ENCODE measurements around the gene TTN.
A peak's percentile ranks its signal among the peaks of the same experiment; 100 is the strongest.
"Not testable (repeated sequence)": the region's sequence is repeated elsewhere in the genome, so short reads cannot be mapped to it uniquely, and the experiment has no call there.

The TTN gene

DNA sequence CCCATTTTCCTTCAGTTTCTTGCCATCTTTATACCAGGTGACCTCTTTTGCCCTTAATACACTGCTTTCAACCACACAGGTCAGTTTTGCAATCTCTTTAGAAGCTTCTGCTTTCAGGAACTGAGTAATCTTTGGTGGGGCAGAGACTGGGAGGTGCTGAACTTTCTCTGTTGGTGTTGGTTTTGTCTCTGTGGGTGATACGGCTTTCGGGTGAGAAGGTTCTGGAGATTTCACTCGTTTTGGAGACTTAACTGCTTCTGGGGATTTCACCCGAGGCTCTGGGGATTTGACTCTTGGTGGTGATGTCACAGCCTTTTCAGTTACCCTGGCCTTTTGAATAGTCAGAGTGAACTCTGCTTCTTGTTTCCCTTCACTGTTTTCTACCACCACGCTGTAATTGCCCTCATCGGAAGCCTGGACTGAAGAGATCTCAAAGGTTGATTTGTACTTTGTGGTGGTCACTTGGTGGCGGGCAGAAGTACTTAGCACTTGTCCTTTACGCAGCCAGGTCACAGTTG, 276.5 kb downstream of the TTN start:
- no peak for DNase-seq (ENCODE audit: low spot score)

DNA sequence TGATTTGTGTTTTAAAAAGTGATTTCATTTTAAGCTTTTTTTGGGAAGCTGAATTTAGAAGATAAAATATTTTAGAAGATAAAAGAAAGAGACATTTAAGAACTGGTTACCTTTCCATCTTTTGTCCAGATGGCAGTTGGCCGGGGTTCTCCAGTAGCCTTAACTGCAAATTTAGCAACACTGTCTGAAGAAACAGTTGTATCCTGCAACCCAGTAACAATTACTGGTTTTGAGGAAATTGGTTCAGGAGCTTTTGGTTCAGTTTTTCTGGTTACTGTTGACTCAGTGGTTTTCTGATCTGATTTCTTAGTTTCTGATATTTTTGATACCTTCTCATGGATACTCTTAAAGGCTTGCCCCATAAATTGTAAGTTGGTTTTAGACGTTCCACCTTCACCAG, 277.1 kb downstream of the TTN start:
- DNase-seq (ENCODE audit: low spot score) = no peak

DNA sequence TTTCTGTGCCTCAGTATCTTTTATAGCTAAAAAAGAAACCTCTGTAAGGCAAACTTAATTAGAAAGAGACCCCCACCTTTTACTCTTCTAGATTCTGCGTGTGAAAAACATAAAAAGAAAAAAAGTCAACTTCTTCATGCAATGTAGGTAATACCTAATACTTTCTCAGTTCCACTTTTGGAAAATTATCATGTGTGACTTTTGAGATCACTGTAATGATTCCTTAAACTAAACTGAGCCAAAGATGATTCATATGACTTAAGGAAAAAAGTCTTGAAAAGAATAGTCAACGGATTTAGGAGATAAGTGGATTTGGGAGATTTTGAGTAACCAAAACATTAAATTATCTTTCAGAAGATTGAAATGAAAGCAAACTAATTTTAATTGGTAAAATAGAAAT, 278.0 kb downstream of the TTN start:
- no peak for DNase-seq (ENCODE audit: low spot score)

DNA sequence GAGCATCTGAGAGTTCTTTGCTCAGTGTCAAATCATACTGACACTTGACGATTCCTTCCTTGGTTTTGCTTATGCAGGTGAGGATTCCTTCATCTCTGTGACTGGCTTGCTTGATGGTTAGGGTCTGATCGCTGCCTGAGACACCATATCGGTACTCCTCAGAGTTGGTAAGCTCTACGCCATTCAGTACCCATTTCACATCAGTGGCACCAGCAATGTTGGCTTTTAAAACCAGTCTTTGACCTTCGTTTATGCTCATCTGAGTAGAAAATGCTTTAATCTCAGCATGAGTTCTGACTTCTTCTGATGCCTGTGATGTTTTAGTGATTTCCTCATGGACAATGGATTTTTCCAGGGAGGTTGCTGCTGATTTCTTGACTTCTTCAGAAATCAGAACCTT, 278.6 kb downstream of the TTN start:
- no peak for DNase-seq (ENCODE audit: low spot score)

DNA sequence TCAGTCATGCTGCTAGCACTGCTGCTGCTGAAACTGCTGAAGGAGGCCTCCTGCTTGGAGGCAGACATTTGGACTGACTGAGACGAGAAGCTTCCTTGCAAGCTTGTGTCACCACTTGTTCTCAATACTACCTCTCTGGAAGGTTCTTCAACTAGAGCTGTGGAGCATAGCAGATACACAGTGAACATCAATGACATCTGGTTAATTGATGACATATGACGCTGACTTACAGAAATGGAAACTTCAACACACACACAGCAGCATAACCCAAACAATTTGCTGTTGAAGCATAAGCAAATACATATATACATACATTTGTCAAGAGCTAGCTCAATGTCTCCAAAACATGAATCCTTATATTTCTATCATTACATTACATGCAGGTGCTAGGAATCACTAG, 279.6 kb downstream of the TTN start:
- no peak for DNase-seq (ENCODE audit: low spot score)

DNA sequence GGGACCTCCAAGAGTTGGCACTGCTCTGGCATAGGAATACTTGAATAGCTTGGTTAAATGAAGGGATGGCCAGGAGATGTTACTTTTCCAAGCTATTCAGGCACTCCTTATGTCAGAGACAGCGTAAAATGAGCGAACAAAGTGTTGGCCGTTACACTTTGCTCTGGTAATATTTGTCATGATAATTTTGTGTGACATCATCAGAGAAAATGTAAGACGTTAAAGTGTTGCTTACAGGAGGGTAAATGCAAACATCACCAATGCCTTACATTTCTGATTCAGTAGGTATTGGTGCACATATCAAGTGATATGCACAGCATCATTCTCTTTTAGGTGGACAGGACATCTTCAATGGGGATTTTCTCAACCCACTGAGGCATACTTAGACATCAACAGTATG, 281.0 kb downstream of the TTN start:
- DNase-seq (ENCODE audit: low spot score) = no peak

DNA sequence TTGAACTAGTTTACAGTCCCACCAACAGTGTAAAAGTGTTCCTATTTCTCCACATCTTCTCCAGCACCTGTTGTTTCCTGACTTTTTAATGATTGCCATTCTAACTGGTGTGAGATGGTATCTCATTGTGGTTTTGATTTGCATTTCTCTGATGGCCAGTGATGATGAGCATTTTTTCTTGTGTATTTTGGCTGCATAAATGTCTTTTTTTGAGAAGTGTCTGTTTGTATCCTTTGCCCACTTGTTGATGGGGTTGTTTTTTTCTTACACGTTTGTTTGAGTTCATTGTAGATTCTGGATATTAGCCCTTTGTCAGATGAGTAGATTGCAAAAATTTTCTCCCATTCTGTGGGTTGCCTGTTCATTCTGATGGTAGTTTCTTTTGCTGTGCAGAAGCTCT, 281.8 kb downstream of the TTN start:
- not testable (repeated sequence) for DNase-seq (ENCODE audit: low spot score)

DNA sequence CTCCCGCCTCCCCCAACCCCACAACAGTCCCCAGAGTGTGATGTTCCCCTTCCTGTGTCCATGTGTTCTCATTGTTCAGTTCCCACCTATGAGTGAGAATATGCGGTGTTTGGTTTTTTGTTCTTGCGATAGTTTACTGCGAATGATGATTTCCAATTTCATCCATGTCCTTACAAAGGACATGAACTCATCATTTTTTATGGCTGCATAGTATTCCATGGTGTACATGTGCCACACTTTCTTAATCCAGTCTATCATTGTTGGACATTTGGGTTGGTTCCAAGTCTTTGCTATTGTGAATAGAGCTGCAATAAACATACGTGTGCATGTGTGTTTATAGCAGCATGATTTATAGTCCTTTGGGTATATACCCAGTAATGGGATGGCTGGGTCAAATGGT, 282.2 kb downstream of the TTN start:
- not testable (repeated sequence) for DNase-seq (ENCODE audit: low spot score)

DNA sequence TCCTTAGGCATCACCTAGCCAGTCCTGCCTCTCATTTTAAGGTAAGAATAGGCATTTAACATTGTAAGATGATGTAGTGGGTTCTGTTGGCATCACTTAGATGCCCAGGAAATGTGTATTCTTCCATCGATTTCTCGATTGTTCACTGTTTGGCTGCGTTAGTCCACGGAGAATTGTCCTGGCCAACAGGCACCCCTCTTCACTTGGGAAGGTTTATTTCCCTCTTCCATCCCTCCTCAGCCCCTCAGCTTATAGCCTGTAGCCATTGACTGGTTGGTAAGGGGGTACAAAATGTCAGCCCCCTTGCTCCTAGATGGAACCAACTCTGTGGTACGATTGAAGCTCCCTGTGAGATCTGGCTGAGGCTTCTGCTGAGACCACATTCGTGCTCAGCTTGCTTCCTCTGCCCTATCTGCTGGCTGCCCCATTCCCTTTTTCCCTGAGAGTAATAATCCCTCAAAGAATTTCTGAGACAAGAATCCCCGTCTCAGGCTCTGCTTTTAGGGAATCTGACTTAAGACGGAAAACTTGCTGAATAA, 283.6 kb downstream of the TTN start:
- DNase-seq (ENCODE audit: low spot score) = no peak

DNA sequence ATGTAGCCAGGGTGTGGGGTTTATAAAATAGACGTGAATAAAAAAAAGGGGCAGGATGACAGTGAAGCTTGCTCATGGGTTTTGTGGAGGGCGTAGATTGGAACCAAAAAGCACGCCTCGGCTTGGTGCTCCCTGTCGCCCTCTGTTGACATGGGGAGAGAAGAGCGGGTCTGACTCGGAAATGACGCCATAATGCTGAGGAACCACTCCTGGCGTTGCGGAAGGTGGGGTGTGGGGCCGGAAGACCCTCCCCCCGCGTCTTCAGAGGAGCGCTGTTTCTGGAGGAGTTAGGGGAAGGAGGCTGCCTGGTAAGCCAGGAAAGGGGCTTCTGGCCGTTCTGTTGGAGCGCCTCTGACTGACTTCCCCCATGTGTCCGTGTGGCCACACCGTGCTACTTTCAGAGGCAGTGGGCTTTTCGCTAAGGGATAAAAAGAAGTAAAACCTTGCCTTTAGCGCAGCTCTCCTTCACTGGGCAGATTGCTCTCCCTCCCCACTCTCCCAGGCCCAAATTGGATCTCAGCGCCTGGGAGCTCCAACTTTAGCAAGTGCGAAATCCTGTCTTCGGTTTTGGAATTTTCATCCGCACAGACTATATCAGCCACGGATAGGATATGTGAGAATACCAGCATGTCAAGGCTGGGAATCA, 284.1 kb downstream of the TTN start:
- peak; percentile 67 for DNase-seq (ENCODE audit: low spot score)

DNA sequence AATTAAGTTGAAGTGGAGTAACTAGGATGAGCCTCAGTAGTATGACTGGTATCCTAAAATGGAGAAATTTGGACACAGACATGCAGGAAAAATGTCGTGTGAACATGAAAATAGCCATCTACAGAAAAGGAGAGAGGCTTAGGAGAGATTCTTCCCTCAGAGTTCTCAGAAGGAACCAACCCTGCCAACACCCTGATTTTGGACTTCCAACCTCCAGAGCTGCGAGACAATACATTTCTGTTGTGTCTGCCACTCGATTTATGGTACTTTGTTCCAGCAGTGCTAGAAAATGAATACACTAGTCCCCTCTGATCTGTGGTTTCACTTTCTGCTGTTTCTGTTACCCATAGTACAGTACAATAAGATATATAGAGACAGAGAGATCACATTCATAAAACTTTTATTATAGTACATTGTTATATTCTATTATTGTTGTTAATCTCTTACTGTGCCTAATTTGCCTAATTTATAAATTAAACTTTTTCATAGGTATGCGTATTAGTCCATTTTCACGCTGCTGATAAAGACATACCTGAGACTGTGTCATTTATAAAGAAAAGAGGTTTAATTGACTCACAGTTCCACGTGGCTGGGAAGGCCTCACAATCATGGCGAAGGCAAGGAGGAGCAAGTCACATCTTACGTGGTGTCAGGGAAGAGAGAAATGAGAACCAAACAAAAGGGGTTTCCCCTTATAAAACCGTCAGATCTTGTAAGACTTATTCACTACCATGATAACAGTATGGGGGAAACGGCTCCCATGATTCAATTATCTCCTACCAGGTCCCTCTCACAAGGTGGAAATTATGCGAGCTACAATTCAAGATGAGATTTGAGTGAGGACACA, 285.7 kb downstream of the TTN start:
- no peak for DNase-seq (ENCODE audit: low spot score)

DNA sequence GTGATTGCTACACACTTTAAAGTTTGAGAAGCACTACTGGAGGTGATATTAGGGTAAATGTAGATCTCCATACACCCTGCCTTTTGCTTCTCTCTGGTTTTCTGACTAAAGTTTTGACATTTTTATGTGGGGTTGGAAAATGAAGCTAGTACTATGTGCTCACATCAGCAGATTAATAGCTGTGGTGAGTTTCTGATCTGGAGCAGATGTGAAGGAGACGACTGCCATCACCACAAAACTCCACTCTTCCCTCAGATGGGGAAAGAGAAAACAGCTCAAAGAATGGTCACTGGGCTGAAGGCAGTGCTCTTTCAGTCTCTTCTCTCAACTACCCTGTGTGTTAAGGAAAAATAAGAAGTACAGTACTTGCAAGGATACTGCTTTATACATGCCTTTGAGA, 289.7 kb downstream of the TTN start:
- no peak for DNase-seq (ENCODE audit: low spot score)

DNA sequence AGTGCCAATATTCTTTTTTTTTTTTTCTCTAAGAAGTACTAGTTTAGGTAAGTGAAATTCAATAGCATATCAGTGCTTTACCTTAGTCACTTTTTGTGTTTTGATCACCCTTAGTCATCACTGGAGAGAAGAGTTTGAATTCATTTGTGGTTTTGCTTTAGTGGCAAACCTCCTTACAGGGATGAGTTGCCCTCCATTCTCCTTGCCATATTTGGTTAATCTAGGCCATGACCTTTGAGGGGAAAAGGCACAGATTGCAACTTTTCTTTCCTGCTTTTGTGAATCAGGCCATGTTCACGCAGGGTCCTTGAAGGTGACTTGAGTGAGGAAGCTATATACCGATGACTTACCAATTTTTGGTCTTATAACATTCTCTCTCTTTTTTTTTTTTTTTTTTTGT, 292.6 kb downstream of the TTN start:
- no peak for DNase-seq (ENCODE audit: low spot score)

DNA sequence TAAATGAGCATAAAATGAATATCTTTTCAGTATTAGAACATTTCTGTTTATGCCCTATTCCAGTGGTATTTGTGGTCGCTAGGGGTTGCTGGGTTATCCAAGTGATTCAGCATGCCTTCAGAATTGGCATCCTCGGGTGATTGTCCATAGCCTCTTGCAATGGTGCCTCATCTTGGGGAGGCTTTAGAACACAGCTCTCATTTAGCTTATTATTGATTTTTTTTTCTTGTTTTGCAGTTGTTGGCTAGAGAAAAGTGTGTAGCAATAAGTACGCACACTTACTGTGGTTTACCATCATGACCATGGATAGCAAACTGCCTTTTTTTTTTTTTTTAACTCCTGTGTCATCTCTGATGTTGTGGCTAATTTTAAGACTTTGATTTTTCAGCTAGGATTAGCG, 293.3 kb downstream of the TTN start:
- DNase-seq (ENCODE audit: low spot score) = no peak

DNA sequence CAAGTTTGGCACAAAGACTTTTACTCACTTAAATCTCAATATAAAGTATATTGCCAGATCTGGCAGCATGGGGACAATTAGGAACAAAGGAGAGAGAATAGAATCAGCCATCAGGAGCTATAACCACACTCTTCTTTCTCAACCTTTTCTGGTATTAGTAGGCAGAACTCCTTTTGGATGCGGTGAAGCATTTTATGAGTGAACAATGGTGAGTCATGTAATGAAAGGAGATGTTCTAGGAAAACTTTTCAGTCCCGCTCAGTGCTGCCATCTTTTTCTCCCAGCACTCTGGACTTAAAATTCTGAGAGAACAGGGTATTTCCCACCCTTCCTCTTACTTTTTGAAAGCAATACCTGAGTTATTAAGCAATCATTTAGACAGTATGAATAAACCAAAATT, 294.7 kb downstream of the TTN start:
- no peak for DNase-seq (ENCODE audit: low spot score)

DNA sequence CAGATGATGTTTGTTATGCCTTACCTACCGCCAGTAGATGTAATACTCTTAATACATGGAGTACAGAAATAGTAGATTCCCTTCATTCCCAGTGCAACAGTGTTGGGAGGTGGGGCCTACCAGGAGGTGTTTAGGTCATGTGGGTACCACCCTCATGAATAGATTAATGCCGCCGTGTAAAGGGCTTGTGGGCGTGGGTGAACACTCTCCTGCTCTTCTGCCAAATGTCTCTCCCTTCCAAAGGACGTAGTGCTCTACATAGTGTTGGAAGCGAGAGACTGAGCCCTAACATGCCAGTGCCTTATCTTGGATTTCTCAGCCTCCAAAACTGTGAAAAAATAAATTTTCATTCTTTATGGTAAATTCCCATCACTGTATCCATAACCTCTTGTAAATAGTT, 296.8 kb downstream of the TTN start:
- DNase-seq (ENCODE audit: low spot score) = no peak

DNA sequence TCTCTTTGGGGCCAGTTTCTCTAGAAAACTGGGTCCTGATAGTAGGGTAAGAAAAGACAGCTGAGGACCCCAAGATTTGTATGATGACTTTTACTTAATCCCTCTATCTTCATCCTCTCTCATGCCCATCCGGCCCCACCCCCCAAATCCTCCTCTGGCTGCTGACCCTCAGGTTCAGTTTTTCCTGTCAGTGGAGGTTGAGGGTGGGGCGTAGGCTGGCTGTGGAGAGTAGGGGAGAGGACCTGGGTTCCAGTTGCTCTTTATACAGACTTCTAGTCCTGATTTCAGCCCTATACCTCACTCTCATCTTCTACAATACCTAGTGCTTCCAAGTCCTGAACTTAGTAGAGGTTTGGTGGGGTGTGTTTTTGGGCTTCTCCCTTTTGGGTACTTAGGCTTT, 298.6 kb downstream of the TTN start:
- DNase-seq (ENCODE audit: low spot score) = no peak

DNA sequence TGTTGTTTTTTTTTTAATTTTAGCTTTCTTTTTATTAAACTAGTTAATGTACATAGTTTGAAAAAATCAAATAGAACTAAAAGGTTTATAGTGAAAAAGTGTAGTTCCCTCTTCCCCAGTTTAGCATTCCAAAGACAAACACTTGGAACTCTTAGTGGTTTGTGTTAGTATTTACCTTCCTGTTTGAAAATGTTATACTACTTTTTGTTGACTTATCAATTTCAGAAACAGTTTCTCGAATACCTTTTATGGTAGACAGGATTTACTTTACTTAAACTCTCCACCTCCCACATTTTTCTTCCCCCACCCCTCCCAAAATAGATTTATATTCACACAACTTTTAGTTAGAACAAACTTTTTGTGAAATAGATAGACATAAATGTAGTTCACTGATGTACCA, 300.3 kb downstream of the TTN start:
- no peak for DNase-seq (ENCODE audit: low spot score)

DNA sequence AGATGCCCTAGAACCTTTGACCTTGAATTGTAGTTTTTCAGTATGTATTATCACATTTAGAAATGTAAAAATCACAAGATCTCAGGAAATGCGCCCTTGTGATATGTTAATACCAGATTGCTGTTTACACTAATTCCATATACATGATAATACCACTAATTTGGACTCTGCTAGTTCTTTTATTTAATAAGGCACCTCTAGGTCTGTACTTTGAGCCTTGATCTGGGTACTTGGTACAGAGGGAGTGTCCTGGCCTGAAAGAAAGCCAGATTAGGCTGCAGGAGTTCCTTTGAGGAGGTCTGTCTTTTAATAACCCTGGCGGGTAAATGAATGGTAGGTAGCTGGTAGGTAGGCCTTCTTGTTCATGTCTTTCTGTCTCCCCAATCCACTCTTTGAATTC, 300.7 kb downstream of the TTN start:
- no peak for DNase-seq (ENCODE audit: low spot score)

DNA sequence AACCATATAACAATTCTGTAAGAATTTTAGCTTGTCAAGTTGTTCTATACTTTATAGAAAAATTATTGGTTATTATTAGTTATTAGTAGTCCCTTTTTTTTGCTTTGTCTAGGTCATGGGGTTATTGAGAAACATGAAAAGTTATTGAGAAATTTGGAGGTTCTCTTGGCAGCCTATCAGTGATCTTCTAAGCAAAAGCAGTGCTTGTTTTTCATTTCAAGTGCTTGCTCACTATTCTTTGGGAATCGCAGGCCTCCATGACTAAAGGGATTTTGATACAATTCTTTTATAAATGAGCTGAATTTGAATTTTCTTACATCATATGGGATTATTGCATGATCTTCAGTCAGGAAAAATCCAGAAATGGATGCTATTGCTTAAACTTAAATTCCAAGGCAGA, 301.1 kb downstream of the TTN start:
- DNase-seq (ENCODE audit: low spot score) = no peak

DNA sequence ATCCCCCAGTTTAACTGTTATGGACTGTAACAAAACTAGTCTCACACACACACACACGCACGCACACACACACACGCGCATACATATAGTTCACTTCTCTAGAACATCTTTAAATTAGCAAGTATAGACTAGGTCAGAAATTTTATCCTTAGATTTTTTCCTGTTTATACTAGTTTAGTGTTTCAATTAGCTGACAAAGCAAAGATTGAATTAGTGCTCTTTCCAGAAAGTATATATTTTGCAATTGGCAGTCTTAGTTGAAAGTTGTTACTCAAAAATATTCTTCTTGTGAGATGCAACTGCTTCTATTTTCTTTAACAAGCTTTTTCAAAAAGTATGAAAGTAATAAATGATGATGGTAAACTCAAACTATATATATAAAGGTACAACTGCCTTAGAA, 304.5 kb downstream of the TTN start:
- DNase-seq (ENCODE audit: low spot score) = no peak

DNA sequence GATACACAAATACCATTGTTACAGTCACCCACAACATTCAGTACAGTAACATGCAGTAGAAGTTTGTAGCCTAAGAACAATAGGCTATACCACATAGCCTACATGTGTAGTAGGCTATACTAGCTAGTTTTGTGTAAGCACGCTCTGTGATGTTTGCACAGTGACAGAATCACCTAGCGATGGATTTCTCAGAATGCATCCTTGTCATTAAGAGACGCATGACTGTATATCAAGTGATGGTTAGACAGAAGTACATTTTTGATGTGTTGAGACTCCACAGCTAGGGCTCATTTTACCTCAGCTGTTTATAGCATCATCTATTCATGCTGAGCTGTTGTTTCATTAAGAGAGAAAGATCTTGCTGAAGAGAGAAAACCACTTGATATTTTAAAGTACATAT, 307.6 kb downstream of the TTN start:
- no peak for DNase-seq (ENCODE audit: low spot score)

DNA sequence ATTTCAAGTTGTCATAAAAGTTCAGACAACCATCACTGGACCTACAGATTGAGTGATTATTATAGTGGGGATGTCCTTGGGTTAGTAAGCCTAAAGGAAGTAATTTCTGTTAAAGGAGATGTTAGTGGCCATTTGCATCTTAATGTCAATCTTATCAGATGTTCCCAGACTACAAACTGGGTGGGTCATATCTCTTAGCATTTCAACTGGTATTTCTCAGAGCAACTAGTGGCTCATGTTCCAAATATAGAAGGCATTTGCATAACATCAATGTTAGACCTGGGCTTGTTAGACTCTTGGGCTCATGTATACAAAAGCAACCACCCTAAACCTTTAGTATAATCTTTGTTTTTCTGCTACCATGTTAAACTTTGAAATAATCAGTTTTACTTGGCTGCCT, 309.1 kb downstream of the TTN start:
- no peak for DNase-seq (ENCODE audit: low spot score)
